Suprapubic skin (tissue), 3 donors: Measurements from ENCODE around the gene RCBTB2.

ENCODE experiments used
- POLR2AphosphoS5 ChIP-seq, 3 donors: sonication (generic); formaldehyde crosslinking; IDR thresholded peaks; one replicate each; pipeline ENCODE4 v1.6.1; 2017; ENCODE audit warnings: antibody characterized with exemption in 3 of 3
- TF ChIP-seq, protein P1 (sequence below), 2 donors: fragments of 200-600 bp in 1 of 2; fragments of 450-650 bp in 1 of 2; sonication (generic) in 1 of 2; IDR thresholded peaks; one replicate each; pipeline ENCODE4 v1.5.1; 2016 to 2019; ENCODE audit warnings: antibody characterized with exemption in 2 of 2, mild to moderate bottlenecking in 1 of 2, moderate library complexity in 1 of 2

DNA sequence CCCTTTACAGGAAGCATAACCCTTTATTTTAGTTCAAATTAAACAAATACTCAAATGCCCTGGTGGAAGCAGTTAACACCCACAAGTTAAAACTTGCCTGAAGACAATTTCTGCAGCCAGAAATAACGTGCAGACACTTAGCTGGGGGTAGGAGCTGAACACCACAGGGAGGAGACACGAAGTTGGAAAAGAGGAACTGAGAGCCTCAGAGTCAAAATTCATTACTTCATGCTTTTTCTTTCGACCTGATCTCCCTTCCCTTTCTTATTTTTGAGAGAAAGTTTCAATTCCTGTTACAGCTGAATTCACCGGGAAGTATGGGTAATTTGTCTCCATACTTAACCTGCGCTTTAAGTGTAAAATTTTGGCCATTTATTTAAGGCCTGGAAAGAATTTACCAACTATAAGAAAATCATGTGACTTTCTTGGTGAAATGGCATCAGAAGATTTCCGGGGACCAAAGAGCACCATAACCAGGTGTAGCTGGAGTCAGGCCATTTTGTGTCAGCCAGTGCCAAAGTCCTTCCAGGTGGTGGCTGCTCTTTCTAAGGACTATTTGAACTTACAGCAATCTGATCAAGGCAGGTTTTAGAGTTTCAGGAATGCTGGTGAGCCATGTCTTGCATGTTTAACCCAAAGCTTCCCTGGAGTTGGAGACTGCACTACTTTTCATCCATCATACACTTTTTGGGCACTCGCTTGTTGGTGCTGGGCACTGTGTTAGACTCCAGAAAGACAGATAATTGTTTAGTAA is 46.5 kb upstream of the RCBTB2 start:
- TF ChIP-seq, protein P1, sequence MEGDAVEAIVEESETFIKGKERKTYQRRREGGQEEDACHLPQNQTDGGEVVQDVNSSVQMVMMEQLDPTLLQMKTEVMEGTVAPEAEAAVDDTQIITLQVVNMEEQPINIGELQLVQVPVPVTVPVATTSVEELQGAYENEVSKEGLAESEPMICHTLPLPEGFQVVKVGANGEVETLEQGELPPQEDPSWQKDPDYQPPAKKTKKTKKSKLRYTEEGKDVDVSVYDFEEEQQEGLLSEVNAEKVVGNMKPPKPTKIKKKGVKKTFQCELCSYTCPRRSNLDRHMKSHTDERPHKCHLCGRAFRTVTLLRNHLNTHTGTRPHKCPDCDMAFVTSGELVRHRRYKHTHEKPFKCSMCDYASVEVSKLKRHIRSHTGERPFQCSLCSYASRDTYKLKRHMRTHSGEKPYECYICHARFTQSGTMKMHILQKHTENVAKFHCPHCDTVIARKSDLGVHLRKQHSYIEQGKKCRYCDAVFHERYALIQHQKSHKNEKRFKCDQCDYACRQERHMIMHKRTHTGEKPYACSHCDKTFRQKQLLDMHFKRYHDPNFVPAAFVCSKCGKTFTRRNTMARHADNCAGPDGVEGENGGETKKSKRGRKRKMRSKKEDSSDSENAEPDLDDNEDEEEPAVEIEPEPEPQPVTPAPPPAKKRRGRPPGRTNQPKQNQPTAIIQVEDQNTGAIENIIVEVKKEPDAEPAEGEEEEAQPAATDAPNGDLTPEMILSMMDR (IDR thresholded peaks at IDR 0.05), result no peak
- TF ChIP-seq POLR2AphosphoS5 (IDR thresholded peaks at IDR 0.05), result no peak
